Measurements from ENCODE around the gene SLC9A9. TPM values are rescaled to one million over a fixed set of nuclear protein-coding genes. Genes with fewer than 3 reads are reported as not detected.

Gene SLC9A9
- total RNA-seq, 2 donors from 2014 or later: 7.9 to 17.0 TPM

DNA sequence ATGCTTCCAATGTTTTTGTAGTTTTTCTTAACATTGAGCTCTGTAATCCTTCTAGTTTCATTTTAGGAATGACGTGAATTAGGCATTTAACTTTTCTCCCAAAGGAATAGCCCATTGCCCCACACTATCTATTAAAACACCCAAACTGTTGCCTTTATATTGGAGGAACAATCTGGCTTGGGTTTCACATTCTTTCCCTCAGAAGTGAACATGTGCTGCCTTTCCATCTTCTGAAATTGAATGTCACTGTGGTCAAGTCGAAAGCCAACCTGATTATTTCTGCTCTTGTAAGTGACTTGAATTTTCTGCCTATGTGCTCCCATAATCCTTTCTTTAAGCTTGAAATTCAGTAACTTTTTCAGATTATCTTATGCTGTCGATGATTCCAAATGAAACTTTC is 214.5 kb downstream of the SLC9A9 start:
- DNase-seq: no peak
- intact Hi-C loops (cut with DNase I): no loop called here
- ATAC-seq: no peak

GRCh38 chr3:143629726-143630125 is 218.5 kb downstream of the SLC9A9 start:
- no peak for DNase-seq
- ATAC-seq: no peak
- intact Hi-C loops (cut with DNase I): no loop called here

DNA sequence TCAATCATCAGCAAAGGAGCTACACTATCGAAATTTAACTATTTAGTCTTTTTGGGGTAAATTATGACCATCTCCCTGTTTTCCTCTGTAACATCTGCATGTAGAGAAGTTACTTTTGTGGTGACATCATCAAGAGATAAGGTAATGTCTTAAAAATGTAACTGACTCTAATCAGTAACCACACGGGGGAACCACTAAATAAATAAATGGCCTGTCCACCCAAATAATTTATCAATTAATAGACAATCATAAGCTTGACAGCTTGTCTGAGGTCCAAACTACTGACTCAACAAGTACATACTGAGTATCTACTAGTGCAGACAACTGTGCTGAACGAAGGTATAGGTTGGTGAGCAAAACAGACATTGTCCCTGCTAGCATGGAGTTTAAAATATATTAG is 219.3 kb downstream of the SLC9A9 start:
- no peak for DNase-seq
- intact Hi-C loops (cut with DNase I): no loop called here
- no peak for ATAC-seq

DNA sequence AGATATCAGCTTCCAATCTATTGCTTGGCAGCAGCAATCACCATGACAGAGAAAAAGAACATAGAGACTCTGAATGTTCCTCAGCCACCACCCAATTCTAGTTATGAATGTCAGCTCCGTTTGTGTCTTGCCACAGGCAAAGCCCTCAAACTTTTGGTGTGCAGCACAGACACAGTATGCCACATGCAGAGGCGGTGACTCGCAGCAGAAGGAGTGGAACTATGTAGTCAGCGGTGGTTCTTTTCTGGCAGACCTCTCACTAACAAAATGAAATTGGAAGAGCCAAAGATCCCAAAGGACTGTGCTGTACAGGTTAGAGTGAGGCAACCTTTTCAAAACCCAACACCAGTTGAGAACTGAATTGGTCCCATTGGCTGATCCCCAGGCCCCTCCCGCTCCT is 220.9 kb downstream of the SLC9A9 start:
- intact Hi-C loops (cut with DNase I): no loop called here
- DNase-seq: no peak
- ATAC-seq: no peak

GRCh38 chr3:143619231-143619630 is 229.0 kb downstream of the SLC9A9 start:
- intact Hi-C loops (cut with DNase I): no loop called here
- DNase-seq (no peak), ATAC-seq (no peak)

DNA sequence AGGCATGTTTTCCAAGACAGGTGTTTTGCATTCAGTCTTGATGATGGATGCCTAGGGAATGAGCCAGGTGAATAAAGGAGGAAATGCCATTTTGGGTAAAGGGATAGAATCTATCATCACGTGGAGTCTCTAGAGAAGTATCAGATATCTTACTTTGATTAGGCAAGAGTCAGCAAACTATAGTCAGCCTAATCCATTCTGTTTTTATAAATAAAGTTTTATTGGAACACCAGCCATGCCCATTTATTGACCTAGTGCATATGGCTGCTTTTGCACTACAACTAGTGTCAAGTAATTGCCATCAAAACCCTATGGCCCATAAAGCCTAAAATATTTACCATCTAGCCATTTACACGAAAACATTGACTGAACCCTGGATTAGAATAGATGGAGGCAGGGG is 231.2 kb downstream of the SLC9A9 start:
- DNase-seq: no peak
- no peak for ATAC-seq
- intact Hi-C loops (cut with DNase I): no loop called here

GRCh38 chr3:143613226-143613625 is 235.0 kb downstream of the SLC9A9 start:
- DNase-seq: no peak
- intact Hi-C loops (cut with DNase I): no loop called here
- ATAC-seq: no peak

DNA sequence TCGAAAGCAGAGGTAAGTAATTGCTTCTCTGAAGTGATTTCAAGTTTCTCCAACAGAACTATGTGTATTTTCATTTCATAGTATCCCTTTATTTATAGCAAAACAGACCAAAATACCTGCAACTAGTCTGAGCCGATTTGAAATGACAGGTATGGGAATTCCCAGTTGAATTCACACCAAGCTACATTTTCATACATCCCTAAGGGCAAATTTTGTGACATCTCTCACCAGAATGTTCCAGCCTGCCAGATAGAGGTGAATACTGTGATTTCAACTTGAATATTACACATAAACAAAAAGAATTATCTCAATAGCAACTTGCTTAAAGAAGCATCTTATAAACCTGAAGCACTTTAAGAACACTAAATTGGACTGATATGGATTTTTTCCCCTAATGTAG is 235.7 kb downstream of the SLC9A9 start:
- ATAC-seq (no peak), DNase-seq (no peak)
- intact Hi-C loops (cut with DNase I): no loop called here

- intact Hi-C loops (cut with DNase I): no loop called here
- DNase-seq: no peak
- no peak for ATAC-seq
These were observed 239.3 kb downstream of the SLC9A9 start for GRCh38 chr3:143608966-143609365.

GRCh38 chr3:143605233-143605950 is 242.9 kb downstream of the SLC9A9 start:
- intact Hi-C loops (cut with DNase I): no loop called here
- ATAC-seq: no peak

DNA sequence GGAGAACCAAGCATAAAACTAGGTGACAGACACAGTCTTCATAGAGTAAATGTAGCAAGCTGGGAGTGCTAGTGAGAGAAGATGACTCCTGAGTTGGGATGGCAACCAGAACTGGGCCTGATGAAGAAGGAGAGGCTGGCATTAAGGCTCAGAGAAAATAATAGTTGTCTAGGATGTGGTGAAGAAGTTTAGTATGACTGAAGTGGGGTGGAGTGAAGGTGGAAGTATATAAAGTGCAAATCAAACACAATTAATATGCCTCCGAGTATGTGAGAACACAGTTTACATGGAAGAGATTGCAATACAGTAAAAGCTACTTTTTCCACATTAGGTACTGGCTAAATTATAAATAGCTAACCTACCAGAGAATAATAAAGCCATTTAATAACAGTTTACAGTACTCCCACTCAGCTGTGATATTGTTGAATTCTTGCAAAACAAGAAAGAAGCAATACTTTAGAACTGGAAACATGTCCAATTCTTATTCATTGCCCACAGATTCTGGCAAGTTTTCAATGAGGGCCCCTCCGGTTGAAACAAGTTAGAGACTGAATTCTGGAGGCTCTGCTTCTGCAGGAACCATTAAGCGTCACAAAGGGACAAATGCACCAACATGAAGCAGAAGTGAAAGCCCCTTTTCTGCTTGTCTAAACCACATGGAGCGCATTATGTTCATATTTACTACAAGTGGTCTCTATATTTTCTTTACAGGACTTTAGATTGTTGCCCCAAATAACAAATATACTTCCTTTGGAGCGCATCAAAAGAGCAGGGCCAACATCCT is 243.7 kb downstream of the SLC9A9 start:
- ATAC-seq (no peak), DNase-seq (no peak)
- intact Hi-C loops (cut with DNase I): no loop called here

More at GRCh38 chr3:143605233-143605950, 242.9 kb downstream of the SLC9A9 start:
- no peak for DNase-seq

DNA sequence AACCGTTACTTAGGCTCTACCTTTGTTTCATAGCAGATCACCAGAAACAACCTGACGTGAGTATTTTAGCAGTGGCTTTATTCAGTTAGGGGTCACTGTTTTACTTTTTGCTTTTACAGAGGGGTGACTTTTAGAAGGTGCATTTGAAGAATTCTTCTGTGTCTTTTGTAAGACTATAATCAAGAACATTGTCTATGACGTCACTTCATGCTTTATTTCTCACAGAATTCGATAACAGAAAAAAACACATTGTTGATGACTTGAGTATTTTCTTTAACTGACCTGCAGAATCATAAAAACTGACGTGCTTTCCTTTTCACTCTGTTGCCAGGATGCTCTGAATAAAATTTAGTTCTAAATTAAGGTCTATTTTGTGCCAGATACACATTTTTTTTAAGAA is 244.5 kb downstream of the SLC9A9 start:
- DNase-seq (no peak), ATAC-seq (no peak)
- intact Hi-C loops (cut with DNase I): no loop called here

DNA sequence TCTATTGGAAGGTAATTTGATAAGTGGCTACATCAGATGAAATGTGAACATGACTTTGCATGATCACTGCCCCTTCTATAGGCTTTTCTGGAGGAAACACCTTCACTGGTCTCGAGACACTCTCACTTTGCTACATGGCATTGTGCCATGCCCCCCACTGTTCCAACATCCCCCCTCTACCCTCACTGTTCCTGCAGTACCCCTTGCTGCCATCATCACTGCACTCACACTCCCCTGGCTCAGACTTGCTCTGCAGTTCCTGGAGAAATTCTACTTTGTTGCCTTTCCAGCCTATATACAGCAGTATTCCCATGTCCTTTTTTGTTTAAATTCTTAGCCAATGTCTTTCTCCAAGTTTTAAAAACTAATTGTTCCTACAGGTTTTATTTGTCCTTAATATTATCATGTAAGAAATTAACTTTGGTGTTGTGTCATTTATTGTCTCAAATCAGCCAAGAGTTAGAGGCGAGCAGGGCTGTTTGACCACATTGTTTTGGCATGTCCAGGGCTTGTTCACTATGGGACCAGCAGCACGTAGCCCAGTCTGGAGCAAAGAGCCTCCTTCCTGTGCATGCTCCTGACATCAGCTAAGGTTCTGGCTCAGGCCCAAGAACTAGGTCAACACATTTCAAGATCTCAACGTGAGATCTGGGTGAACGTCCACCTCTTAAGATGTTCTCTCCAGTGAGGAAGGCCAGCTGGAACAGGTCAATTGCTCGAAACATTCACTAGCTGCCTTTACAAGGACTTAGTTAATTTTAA is 246.4 kb downstream of the SLC9A9 start:
- peak; percentile 46 to 57 for ATAC-seq
- DNase-seq: peak; percentile 31
- intact Hi-C loops (cut with DNase I): no loop called here

DNA sequence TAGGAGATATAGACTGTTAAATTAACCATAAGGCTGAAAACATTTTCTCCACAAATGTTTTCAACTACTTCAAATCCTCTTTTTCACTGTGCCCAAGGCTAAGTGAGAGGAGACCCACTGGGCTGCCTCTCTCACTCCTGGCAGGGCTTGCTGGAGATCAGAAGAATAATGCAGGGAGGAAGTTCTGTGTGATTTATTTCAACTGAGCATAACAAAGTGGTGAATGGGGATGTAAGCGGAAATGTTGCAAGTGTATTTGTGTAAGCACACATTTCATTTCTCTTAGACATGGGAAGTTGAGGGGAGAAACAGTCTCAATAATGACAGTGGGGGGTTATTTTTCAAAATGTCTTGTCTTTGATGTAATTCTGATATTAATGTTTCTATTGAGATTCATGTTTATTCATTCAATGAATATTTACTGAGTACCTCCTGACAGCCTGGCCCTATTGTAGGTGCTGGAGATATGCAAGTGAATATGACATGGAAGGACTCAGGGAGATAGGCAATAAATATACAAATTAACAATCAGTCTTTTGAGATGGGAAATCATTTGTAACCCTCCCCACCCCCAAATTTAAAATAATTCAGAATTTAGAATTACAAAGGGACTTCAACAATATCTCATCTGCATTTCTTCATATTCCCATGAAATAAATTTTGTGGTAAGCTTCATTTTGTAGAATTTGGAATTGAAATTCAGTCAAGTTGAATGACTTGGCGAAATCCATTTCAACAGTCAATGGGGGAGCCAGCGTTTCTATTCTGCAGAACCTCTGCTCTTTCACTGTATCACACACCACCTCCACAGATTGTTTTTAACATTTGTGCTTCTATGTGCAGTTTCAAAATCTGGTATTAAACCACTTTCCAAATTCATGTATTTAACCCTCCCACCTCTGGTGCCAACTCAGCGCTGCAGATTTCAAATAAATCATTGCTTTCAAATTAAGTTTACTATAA is 247.2 kb downstream of the SLC9A9 start:
- intact Hi-C loops (cut with DNase I): no loop called here
- DNase-seq (no peak), ATAC-seq (no peak)

DNA sequence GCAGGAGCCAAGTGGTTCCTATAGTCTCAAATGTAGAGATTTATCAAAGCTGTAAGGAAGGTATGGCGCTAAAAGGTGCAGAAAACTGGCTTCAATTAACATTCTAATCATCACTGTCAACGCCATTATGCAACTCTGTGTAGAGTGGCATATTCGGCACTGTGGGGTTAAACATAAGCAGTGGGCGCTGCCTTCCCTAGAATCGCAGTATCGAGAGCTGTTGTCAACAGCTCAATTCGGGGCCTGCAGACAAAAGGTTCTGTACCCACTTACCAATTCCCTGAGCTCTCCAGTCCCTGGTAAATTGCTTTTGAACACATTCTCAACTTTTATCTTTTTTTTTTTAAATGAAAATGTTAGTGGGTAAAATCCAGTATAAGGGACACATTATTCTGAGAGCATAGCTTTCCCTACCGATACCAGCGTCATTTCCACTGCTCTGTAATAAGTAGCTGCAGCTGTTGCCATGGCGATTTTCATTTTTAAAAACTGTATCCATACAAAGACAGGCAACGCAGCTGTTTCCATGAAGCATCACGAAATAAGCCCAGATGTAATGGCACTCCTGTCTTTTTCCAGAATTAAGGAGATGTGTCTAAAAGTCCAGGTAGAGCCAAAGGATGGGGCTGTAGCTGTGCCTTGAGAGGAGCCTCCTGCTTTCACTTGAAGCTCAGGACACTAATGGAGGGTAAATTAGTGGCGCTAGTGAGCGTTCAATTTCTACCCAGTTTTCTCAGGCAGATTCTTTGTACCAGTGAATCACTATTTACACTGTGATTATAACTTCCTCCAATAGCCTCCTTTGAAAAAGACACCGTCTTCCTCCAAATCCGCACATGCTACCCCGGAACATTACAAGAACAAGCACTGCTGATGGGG is 250.3 kb downstream of the SLC9A9 start:
- DNase-seq (no peak), ATAC-seq (no peak)
- intact Hi-C loops (cut with DNase I): no loop called here

- intact Hi-C loops (cut with DNase I): no loop called here
- ATAC-seq (no peak), DNase-seq (no peak)
These were observed 251.2 kb downstream of the SLC9A9 start for GRCh38 chr3:143596957-143597642.

DNA sequence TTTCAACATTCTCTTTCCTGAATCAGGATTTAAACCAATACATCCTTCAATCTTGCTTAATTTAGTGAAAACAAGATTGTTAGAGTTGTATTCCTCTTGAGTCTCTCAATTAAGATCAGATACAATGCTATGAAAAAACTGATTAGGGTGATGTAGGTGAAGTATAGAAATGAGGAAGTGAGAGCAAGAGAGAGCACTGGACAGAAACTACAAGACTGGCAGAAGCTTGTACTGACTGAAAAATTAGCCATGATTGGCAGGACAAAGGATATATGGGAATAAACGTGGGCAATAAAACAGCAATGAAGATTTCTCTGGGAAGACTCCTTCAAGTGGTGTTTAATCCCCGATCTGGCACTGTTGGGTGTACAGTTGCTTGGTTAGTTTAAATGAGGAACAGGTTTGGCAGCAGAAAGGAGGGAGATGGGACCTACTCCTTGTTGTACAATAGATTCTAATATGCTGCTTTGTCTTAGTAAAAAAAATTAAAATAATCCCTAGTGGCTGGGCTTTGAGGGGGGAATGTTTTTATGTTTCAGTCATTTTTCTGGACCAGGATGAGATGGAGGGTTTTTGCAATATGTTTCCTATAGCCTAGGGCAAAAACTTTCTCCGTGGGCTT is 252.7 kb downstream of the SLC9A9 start:
- no peak for ATAC-seq
- DNase-seq: no peak
- intact Hi-C loops (cut with DNase I): no loop called here
